H1 (cell line): ENCODE measurements around the gene ANGEL2. TPM values are rescaled to one million over a fixed set of nuclear protein-coding genes. Genes with fewer than 3 reads are reported as not detected.

Source experiments
- CTCF ChIA-PET: fragments of 300-600 bp; sonication (Branson Sonifier 250); formaldehyde crosslinking; loops from one replicate; lab custom pipeline; 2021; ENCODE audit not compliant: partially characterized antibody; lab: Charles Lee
- POLR2A ChIA-PET: fragments of 300-600 bp; sonication (Branson Sonifier 250); formaldehyde crosslinking; loops from one replicate; lab custom pipeline; 2021; ENCODE audit warnings: inconsistent platforms; ENCODE audit not compliant: partially characterized antibody; lab: Charles Lee
- DNase-seq, 2 experiments: peaks; one replicate each; pipeline versions ENCODE4 v3.0.0 to v3.0.0-alpha.2; 2010 to 2022; ENCODE audit warnings: low spot score in 2 of 2, low read depth in 1 of 2, mixed read lengths in 1 of 2
- FAIRE-seq: peaks from 2 replicates; lab custom pipeline; 2011; peaks lifted over from hg19 to GRCh38; lab: Jason Lieb, UNC
- H2AFZ ChIP-seq: 2 replicates; pipeline ENCODE4 v1.8.1; 2012; ENCODE audit warnings: low read length, inconsistent platforms
- H2AK5ac ChIP-seq: 2 replicates; pipeline ENCODE4 v1.6.1; 2013; ENCODE audit warnings: low read depth, low read length
- H2BK120ac ChIP-seq: replicated peaks from 2 replicates; pipeline ENCODE3; 2013; ENCODE audit warnings: low read depth, low read length, inconsistent platforms
- H2BK12ac ChIP-seq: 2 replicates; pipeline ENCODE4 v1.6.1; 2013; ENCODE audit warnings: low read depth, low read length
- H2BK15ac ChIP-seq: 2 replicates; pipeline ENCODE4 v1.6.1; 2013; ENCODE audit warnings: low read length
- H2BK20ac ChIP-seq: 2 replicates; pipeline ENCODE4 v1.6.1; 2013; ENCODE audit warnings: low read length
- H2BK5ac ChIP-seq: 2 replicates; pipeline ENCODE4 v1.6.1; 2013; ENCODE audit warnings: low read depth, low read length
- H3K14ac ChIP-seq: 2 replicates; pipeline ENCODE4 v1.6.1; 2013; ENCODE audit warnings: inconsistent platforms; ENCODE audit not compliant: insufficient read length
- H3K18ac ChIP-seq: 2 replicates; pipeline ENCODE4 v1.6.1; 2013; ENCODE audit warnings: low read length; ENCODE audit errors: extremely low read depth
- H3K23ac ChIP-seq: 2 replicates; pipeline ENCODE4 v1.6.1; 2013; ENCODE audit warnings: inconsistent platforms; ENCODE audit not compliant: insufficient read length
- H3K23me2 ChIP-seq: 2 replicates; pipeline ENCODE4 v1.6.1; 2013; ENCODE audit warnings: low read depth, low read length
- H3K27ac ChIP-seq: 2 replicates; pipeline ENCODE4 v1.6.1; 2011; ENCODE audit warnings: low read depth, low read length, inconsistent platforms
- H3K27me3 ChIP-seq, 4 experiments: replicated peaks in 1 of 4; 1 replicate in 1 of 4; 2 replicates in 3 of 4; pipeline versions ENCODE4 v1.6.1 to v1.8.1; 2011 to 2013; ENCODE audit warnings: low read length in 3 of 4, mild to moderate bottlenecking in 3 of 4, inconsistent platforms in 2 of 4, mixed read lengths in 2 of 4, moderate library complexity in 1 of 4; ENCODE audit not compliant: control insufficient read depth in 3 of 4, insufficient read depth in 3 of 4; ENCODE audit errors: extremely low read depth in 1 of 4
- H3K36me3 ChIP-seq, 4 experiments: 2 replicates each; pipeline versions ENCODE4 v1.6.1 to v1.8.1; 2011 to 2013; ENCODE audit warnings: mild to moderate bottlenecking in 4 of 4, low read length in 3 of 4, moderate library complexity in 2 of 4, control low read depth in 1 of 4, inconsistent platforms in 1 of 4; ENCODE audit not compliant: insufficient read depth in 4 of 4, control insufficient read depth in 2 of 4
- H3K4ac ChIP-seq: replicated peaks from 2 replicates; pipeline ENCODE3; 2013; ENCODE audit warnings: low read length, low read depth, mixed read lengths, inconsistent platforms; ENCODE audit not compliant: insufficient read length
- H3K4me1 ChIP-seq, 4 experiments: replicated peaks in 1 of 4; 1 replicate in 1 of 4; 2 replicates in 3 of 4; pipeline versions ENCODE4 v1.6.1 to v1.8.1; 2011 to 2013; ENCODE audit warnings: low read length in 3 of 4, inconsistent platforms in 2 of 4, mixed read lengths in 1 of 4; ENCODE audit not compliant: insufficient read depth in 4 of 4, control insufficient read depth in 3 of 4
- H3K4me2 ChIP-seq, 2 experiments: 2 replicates each; pipeline versions ENCODE4 v1.6.1 to v1.8.1; 2011 to 2013; ENCODE audit warnings: low read depth in 2 of 2, low read length in 2 of 2, control low read depth in 1 of 2, inconsistent platforms in 1 of 2, mild to moderate bottlenecking in 1 of 2; ENCODE audit not compliant: insufficient read depth in 1 of 2
- H3K4me3 ChIP-seq, 4 experiments: fragments of 200-600, 300-600 bp in 1 of 4; sonication (generic), shearing (Covaris generic), sonication (Bioruptor Twin) in 1 of 4; 2 replicates each; pipeline versions ENCODE4 v1.5.1 to v1.8.1; 2011 to 2016; ENCODE audit warnings: low read length in 4 of 4, low read depth in 3 of 4, control low read depth in 2 of 4, inconsistent platforms in 2 of 4, mild to moderate bottlenecking in 2 of 4, mixed read lengths in 1 of 4, moderate library complexity in 1 of 4; ENCODE audit not compliant: insufficient read depth in 2 of 4; ENCODE audit errors: extremely low read depth in 1 of 4
- H3K56ac ChIP-seq: replicated peaks from 2 replicates; pipeline ENCODE3; 2013; ENCODE audit warnings: low read depth, mild to moderate bottlenecking, mixed read lengths, low read length, inconsistent platforms; ENCODE audit not compliant: insufficient read length
- H3K79me1 ChIP-seq: 2 replicates; pipeline ENCODE4 v1.6.1; 2013; ENCODE audit warnings: low read depth, low read length, control low read depth
- H3K79me2 ChIP-seq, 2 experiments: 2 replicates each; pipeline versions ENCODE4 v1.6.1 to v1.8.1; 2012 to 2013; ENCODE audit warnings: low read length in 2 of 2, mild to moderate bottlenecking in 2 of 2, inconsistent platforms in 1 of 2; ENCODE audit not compliant: insufficient read depth in 2 of 2, control insufficient read depth in 1 of 2
- H3K9ac ChIP-seq, 4 experiments: replicated peaks in 1 of 4; 1 replicate in 1 of 4; 2 replicates in 3 of 4; pipeline versions ENCODE4 v1.6.1 to v1.8.1; 2011 to 2013; ENCODE audit warnings: low read depth in 3 of 4, low read length in 3 of 4, control low read depth in 2 of 4, mild to moderate bottlenecking in 2 of 4, moderate library complexity in 2 of 4, inconsistent platforms in 1 of 4; ENCODE audit errors: extremely low read depth in 1 of 4
- H3K9me3 ChIP-seq, 2 experiments: 2 replicates each; pipeline versions ENCODE4 v1.6.1 to v1.8.1; 2012 to 2013; ENCODE audit warnings: mild to moderate bottlenecking in 2 of 2, moderate library complexity in 2 of 2, control low read depth in 1 of 2, inconsistent platforms in 1 of 2, low read depth in 1 of 2, low read length in 1 of 2, mixed read lengths in 1 of 2; ENCODE audit not compliant: insufficient read depth in 2 of 2
- H4K20me1 ChIP-seq, 2 experiments: replicated peaks in 1 of 2; 2 replicates each; pipeline versions ENCODE3 to v1.8.1; 2011 to 2013; ENCODE audit warnings: inconsistent platforms in 2 of 2, low read length in 2 of 2, mild to moderate bottlenecking in 1 of 2; ENCODE audit not compliant: insufficient read depth in 2 of 2, control insufficient read depth in 1 of 2
- H4K5ac ChIP-seq: 2 replicates; pipeline ENCODE4 v1.6.1; 2013; ENCODE audit warnings: low read length, low read depth, mixed read lengths, inconsistent platforms; ENCODE audit not compliant: insufficient read length
- H4K8ac ChIP-seq: 2 replicates; pipeline ENCODE4 v1.8.0; 2013; ENCODE audit warnings: mild to moderate bottlenecking, moderate library complexity, low read length, inconsistent platforms; ENCODE audit not compliant: insufficient read depth; ENCODE audit errors: extremely low read depth
- H4K91ac ChIP-seq: replicated peaks from 2 replicates; pipeline ENCODE3; 2013; ENCODE audit warnings: low read length, mixed read lengths, inconsistent platforms; ENCODE audit not compliant: insufficient read length
- BACH1 ChIP-seq: IDR thresholded peaks from 2 replicates; pipeline ENCODE4 v1.6.1; 2012; ENCODE audit warnings: low read length, improper control_type of control experiment
- EZH2 ChIP-seq: fragments of 200-600 bp; sonication (generic); IDR thresholded peaks from 2 replicates; pipeline ENCODE4 v1.7.1; 2012; ENCODE audit warnings: low read depth, mild to moderate bottlenecking, moderate library complexity, low read length, inconsistent platforms; ENCODE audit not compliant: severe bottlenecking
- HDAC2 ChIP-seq, 2 experiments: fragments of 300-600 bp in 1 of 2; sonication (generic) in 1 of 2; IDR thresholded peaks; 2 replicates each; pipeline ENCODE4 v1.6.1; 2011 to 2012; ENCODE audit warnings: low read depth in 2 of 2, low read length in 2 of 2, mild to moderate bottlenecking in 2 of 2, moderate library complexity in 2 of 2, borderline replicate concordance in 1 of 2, inconsistent platforms in 1 of 2
- KDM5A ChIP-seq: fragments of 200-600 bp; IDR thresholded peaks from 2 replicates; pipeline ENCODE4 v1.7.1; 2012; ENCODE audit warnings: mild to moderate bottlenecking, low read length, inconsistent platforms, mixed read lengths
- NANOG ChIP-seq: IDR thresholded peaks from 2 replicates; pipeline ENCODE4 v1.6.1; 2011; ENCODE audit warnings: low read length, low read depth, mild to moderate bottlenecking, inconsistent platforms; ENCODE audit not compliant: insufficient read depth, poor library complexity, severe bottlenecking
- RFX5 ChIP-seq: IDR thresholded peaks from 2 replicates; pipeline ENCODE4 v1.6.1; 2011; ENCODE audit warnings: low read depth, low read length, improper control_type of control experiment, borderline replicate concordance
- RNF2 ChIP-seq: fragments of 200-900, 300-1000 bp; sonication (generic); IDR thresholded peaks from 2 replicates; pipeline ENCODE4 v1.7.1; 2016; ENCODE audit warnings: borderline replicate concordance, low read depth, mild to moderate bottlenecking, antibody characterized with exemption, low read length; ENCODE audit not compliant: poor library complexity, severe bottlenecking; ENCODE audit errors: missing control alignments
- SAP30 ChIP-seq: fragments of 300-600 bp; sonication (generic); IDR thresholded peaks from 2 replicates; pipeline ENCODE4 v1.7.1; 2012; ENCODE audit warnings: low read length, moderate library complexity, mild to moderate bottlenecking, inconsistent platforms; ENCODE audit not compliant: insufficient read depth, insufficient replicate concordance
- USF2 ChIP-seq: IDR thresholded peaks from 2 replicates; pipeline ENCODE4 v1.6.1; 2011; ENCODE audit warnings: low read length, improper control_type of control experiment
- polyA plus RNA-seq, 7 experiments: library from polyadenylated mRNA; depleted of rRNA in 3 of 7; stranded (reverse) in 5 of 7; unstranded in 2 of 7; fragments of >200 nt in 5 of 7; fragments of 200-250 nt in 2 of 7; gene quantifications; 1 replicate in 5 of 7; 2 replicates in 1 of 7; 4 replicates in 1 of 7; pipeline versions ENCODE4 v1.2.1 to v1.2.3, GENCODE V29; 2011 to 2013; ENCODE audit warnings: missing spikeins in 2 of 7, mixed read lengths in 2 of 7
- total RNA-seq: library from RNA; stranded (reverse); fragmentation: NEBNext Ultra II Directional; extraction: Animal tissue kit (Norgen Biotek cat#: 25700); gene quantifications from 2 replicates; pipeline ENCODE4 v1.2.1, GENCODE V29; 2021

ANGEL2 gene
- total and polyA plus RNA-seq, 2 of the 8 experiments (the other 6 are each of a cell fraction or from before 2014, with no cell fraction given) = 18.1 to 39.9 TPM

GRCh38 chr1:212946872-212947271 is 68.8 kb downstream of the ANGEL2 start:
- FAIRE-seq (no peak), DNase-seq (no peak)
- Histone ChIP-seq H3K79me1 (no peaks in the 10 kb centered on the region), H2BK12ac (no peak overlapping the region), H3K36me3 (peaks cover 0 to 6% (median 1%) of the 10 kb centered on the region in 4 experiments; a peak in 2 of 8 replicates), H3K56ac (no peak overlapping the region), H3K4me3 (no peak overlapping the region), H4K5ac (no peak overlapping the region), H2BK5ac (no peak overlapping the region), H2BK20ac (no peak overlapping the region), H2AFZ (no peak overlapping the region), H3K14ac (no peak overlapping the region), H2BK15ac (no peak overlapping the region), H3K4me1 (peaks cover 0 to 6% (median 3%) of the 10 kb centered on the region in 4 experiments; a peak in 4 of 7 replicates), H3K79me2 (peaks cover 5 to 13% of the 10 kb centered on the region in 2 experiments; a peak in 3 of 4 replicates), H3K23ac (no peak overlapping the region), H3K4ac (no peak overlapping the region), H3K9me3 (no peaks in the 10 kb centered on the region), H3K4me2 (no peak overlapping the region), H4K91ac (no peak overlapping the region), H3K23me2 (peaks cover 12% of the 10 kb centered on the region), H3K18ac (no peak overlapping the region), H4K8ac (no peak overlapping the region), H4K20me1 (peaks cover 4 to 6% of the 10 kb centered on the region in 2 experiments), H2AK5ac (no peak overlapping the region), H2BK120ac (no peak overlapping the region), H3K9ac (no peak overlapping the region), H3K27me3 (peaks cover 0 to 4% (median 0%) of the 10 kb centered on the region in 4 experiments; a peak in 1 of 7 replicates), H3K27ac (no peak overlapping the region)
- POLR2A ChIA-PET = interaction anchor here (0.7 to 3.6 kb wide), 8 partner anchors 8 to 39 kb away, joined by 3 to 23 read pairs (median 4); no protein-coding TSS in a partner anchor
- TF ChIP-seq NANOG = no peak
- no peak for TF ChIP-seq EZH2
- TF ChIP-seq RFX5 = no peak
- TF ChIP-seq SAP30 = no peak
- TF ChIP-seq USF2 = no peak
- no peak for TF ChIP-seq RNF2
- TF ChIP-seq BACH1 = no peak
- TF ChIP-seq HDAC2 (IDR thresholded peaks at IDR 0.05; ENCODE audit: borderline replicate concordance in 1 of 2, low read depth in 2 of 2, low read length in 2 of 2) = no peak
- no peak for TF ChIP-seq KDM5A
- CTCF ChIA-PET = interaction anchor here (1.0 to 1.7 kb wide), 6 partner anchors 21 to 132 kb away, joined by 3 to 7 read pairs (median 4); no protein-coding TSS in a partner anchor
